HG03565 (cell line): ENCODE data around the gene SSRP1.
"Not testable (repeated sequence)": the region's sequence is repeated elsewhere in the genome, so short reads cannot be mapped to it uniquely, and the experiment has no call there.

Experiments
- ATAC-seq: cut with Tn5 transposase; IDR thresholded peaks from one replicate; pipeline ENCODE4 v1.9.1; 2021; ENCODE audit warnings: mild to moderate bottlenecking, moderate library complexity; ENCODE audit not compliant: unreplicated experiment

Gene SSRP1, protein sequence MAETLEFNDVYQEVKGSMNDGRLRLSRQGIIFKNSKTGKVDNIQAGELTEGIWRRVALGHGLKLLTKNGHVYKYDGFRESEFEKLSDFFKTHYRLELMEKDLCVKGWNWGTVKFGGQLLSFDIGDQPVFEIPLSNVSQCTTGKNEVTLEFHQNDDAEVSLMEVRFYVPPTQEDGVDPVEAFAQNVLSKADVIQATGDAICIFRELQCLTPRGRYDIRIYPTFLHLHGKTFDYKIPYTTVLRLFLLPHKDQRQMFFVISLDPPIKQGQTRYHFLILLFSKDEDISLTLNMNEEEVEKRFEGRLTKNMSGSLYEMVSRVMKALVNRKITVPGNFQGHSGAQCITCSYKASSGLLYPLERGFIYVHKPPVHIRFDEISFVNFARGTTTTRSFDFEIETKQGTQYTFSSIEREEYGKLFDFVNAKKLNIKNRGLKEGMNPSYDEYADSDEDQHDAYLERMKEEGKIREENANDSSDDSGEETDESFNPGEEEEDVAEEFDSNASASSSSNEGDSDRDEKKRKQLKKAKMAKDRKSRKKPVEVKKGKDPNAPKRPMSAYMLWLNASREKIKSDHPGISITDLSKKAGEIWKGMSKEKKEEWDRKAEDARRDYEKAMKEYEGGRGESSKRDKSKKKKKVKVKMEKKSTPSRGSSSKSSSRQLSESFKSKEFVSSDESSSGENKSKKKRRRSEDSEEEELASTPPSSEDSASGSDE

GRCh38 chr11:57335343-57336110, at the start of gene SSRP1:
Gene SSRP1 (minus strand): TSS chr11:57335892. CDS start chr11:57335121, 771 bp downstream.
- peak; percentile 99 for ATAC-seq

GRCh38 chr11:57380975-57381374, 45.3 kb upstream of the SSRP1 start, which contains the start of gene PRG3:
Gene PRG3 (minus strand): TSS chr11:57381150. CDS start chr11:57380708, 442 bp downstream.
- no peak for ATAC-seq

DNA sequence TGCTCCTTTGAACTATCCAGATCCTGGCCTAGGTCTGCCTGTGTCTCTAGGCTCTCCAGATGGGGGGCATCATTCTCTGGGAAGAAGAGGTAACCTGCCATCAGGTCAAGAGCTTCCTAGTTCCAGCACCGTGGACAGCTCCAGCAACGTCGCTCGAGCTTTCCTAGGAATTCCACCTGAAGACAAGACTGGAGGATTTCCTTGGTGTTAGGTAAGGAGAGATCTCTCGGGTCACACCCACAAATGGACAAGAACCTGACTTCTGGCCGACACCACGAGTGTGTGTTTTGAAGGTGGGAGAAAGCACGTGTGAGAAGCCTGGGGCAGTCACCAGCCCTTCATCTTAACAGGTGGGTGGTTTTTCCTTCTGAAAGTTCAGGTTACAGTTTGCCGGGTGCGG, 44.0 kb upstream of the SSRP1 start:
- no peak for ATAC-seq

DNA sequence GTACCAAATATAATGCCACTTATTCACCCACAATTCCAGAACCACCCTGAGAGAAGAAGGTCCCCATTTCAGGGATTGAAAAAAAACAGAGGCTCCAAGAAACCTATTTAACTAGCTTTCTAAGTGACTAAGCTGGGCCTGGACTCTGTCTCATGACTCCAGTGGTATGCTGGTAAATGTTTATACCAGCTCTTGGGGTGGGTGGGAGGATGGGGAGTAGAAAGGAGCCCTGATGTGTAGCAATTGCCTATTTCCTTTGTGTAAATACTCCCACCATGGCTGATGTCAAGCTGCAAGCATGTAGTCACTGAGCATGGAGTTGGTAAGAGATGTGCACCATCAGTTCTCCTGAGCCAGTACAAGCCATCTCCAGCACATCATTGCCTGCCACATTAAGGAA, 42.5 kb upstream of the SSRP1 start:
- no peak for ATAC-seq

- no peak for ATAC-seq
These were observed 41.4 kb upstream of the SSRP1 start for GRCh38 chr11:57377107-57377506.

- ATAC-seq: no peak
These were observed 40.7 kb upstream of the SSRP1 start for GRCh38 chr11:57376095-57377090.

GRCh38 chr11:57375490-57375889, 39.8 kb upstream of the SSRP1 start:
- no peak for ATAC-seq

DNA sequence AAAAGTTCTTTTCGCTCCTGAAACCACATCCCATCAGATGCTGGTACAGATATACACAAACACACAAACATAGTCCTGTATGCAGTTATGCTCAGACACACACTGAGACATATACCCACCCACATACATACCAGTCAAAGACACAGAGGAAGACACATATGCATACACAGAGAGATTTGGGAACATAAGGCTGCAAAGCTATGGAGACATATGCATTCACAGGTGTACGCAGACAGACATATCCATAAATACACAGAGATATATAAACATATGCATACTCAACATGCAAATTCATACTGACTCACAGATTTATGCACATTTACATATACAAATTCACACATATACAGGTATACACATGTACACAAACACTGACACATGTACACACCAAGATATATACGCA, 39.3 kb upstream of the SSRP1 start:
- ATAC-seq: no peak

DNA sequence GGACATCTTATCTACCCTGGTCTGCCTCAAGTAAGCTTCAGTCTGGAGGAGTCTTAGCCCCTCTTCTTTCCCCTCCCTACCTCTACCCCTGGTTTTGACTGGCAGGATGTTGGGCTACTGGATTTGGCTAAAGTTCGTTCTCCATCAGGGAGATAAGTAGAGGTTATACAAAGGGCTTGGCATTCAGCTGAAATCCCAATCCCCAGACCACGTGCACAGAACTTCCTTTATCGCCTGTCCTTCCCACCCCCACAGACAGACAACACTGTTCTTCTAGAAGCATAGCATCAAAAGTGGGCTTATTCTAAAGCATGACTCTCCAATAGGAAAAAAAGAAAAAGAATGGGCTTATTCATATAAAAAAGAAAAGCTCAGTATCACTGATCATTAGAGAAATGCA, 37.5 kb upstream of the SSRP1 start:
- ATAC-seq: no peak

DNA sequence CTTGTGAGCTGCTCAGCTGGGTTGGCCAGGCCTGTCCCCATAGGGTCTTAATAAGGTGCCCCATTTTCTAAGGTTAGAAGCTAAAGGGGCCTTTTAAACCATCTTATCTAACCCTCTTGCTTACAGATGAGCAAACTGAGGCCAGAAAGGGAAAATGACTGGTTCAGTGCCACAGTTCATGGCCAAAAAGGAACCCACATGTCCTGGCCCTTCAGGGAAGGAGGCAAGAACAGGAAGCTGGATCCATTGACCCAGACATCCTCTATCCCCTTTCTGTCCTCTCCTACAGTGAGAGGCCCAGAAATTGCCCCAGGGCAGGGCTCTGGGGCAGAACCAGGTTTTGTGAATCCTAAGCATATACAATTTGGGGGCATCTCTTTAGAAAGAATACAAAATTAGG, 35.2 kb upstream of the SSRP1 start:
- ATAC-seq: no peak

- ATAC-seq: no peak
These were observed 34.6 kb upstream of the SSRP1 start for GRCh38 chr11:57370251-57370650.

GRCh38 chr11:57368845-57369232, 33.1 kb upstream of the SSRP1 start:
- ATAC-seq: no peak

DNA sequence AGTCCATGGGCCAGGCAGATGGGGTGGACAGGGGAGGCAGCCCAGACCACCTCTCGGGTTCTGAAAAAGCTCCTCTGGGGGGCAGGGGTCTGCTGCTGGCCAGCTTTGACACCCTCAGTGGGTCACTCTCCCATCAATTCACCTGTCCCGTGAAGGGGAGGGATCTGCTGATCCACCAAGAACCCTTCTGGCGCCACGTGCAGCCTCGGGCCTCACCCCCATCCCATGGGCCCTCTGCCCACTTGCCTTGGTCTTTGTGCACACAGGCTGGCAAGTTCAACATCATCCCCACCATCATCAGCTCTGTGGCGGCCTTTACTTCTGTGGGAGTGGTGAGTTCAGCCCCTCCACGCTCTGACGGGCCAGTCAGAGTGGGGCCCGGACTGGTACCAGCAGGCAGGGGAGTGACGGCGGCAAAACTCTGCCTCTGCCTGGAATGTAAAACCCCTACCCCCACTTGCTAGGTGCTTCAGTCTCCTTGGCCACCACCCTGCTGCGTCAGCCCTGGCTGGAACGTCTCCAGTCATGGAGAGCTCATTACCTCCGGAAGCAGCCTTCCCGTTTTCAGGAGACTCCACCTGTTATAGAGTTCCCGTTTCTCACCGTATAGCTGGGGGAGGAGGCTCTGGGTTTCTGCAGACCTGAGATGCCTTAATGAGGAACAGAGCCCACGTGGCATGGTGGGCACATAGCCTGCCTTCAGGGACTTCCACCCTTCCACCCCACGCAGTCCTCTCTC, 32.6 kb upstream of the SSRP1 start:
- ATAC-seq: no peak

- ATAC-seq: no peak
These were observed 29.4 kb upstream of the SSRP1 start for GRCh38 chr11:57364851-57365660.

DNA sequence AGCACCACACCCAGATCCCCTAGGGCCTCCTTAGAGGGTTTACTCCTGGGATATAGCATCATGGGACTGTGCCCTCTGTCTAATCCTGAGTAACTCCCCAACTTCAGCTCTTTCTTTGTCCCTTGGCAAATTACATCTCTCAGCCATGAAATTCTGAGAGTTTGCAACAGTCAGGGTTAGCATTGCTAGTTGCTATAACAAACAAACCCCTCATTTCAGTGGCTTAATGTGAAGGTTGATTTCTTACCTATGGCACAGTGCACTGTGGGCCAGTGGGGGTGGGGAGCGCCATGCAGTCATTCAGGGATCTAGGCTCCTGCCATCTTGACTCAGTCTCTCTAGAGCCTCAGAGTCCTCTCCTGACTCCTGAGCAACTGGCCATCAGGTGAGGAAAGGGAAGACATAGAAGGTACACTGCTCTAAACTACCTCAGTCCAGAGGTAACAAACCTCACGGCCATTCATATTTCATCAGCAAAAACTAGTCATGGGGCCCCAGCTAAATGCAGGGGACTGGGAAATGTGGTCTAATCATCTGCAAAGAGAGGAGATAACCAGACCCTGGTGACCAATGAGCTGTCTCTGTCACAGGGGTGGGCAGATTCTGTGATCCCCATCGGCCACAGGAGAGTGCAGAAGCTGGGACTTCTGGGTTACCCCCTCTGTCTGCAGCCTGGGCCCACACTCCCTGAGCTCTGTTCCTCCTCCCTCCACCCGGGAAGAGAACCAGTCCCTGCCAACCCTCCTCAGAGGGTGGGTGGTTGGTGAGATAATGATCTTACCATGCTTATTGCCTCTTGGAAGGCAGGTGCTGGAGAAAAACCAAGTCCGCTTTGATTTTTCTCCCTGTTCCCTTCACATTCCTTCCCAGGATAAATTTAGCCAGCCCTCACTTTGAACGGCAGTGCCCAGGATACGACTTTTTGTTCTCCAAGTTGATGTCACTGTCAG, 27.7 kb upstream of the SSRP1 start:
- no peak for ATAC-seq

GRCh38 chr11:57361926-57362325, 26.2 kb upstream of the SSRP1 start:
- no peak for ATAC-seq

DNA sequence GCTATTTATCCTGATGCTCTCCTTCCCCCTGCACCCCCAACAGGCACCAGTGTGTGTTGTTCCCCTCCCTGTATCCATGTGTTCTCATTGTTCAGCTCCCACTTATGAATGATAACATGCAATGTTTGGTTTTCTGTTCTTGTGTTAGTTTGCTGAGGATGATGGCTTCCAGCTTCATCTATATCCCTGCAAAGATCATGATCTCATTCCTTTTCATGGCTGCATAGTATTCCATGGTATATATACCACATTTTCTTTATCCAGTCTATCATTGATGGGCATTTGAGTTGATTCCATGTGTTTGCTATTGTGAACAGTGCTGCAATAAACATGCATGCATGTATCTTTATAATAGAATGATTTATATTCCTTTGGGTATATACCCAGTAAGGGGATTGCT, 25.7 kb upstream of the SSRP1 start:
- ATAC-seq: not testable (repeated sequence)

DNA sequence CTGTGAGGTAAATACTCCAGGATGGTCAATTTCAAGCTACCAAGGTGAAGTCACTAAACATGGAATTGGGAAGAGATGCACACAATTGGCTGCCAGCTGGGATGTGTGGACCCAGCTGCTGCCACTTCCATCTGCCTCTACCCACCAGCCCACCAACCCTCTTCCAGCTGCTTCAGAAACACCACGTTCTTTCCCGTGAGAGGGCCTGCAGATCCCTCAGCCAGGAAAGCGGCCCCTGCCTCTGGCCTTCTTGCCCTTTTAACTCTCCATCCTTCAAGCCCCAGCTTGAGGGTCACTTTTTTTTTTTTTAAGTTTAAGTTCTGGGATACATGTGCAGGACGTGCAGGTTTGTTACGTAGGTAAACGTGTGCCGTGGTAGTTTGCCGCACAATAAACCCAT, 25.3 kb upstream of the SSRP1 start:
- no peak for ATAC-seq
